ENCODE data around the gene MAST4. TPM values are rescaled to one million over a fixed set of nuclear protein-coding genes. Genes with fewer than 3 reads are reported as not detected.

The MAST4 gene
- total RNA-seq, 2 donors from 2014 or later = 9.5 to 20.8 TPM

- Histone ChIP-seq H3K4me3 (no peak overlapping the region), H3K4me1 (no peaks in the 10 kb centered on the region), H3K27ac (no peak overlapping the region), H3K9ac (ENCODE audit: low read depth in 2 of 2, low read length in 2 of 2) (no peak overlapping the region), H3K36me3 (no peaks in the 10 kb centered on the region), H3K27me3 (no peaks in the 10 kb centered on the region), H3K9me3 (no peaks in the 10 kb centered on the region)
- intact Hi-C loops (cut with DNase I) = no loop called here
- TF ChIP-seq, protein P1, sequence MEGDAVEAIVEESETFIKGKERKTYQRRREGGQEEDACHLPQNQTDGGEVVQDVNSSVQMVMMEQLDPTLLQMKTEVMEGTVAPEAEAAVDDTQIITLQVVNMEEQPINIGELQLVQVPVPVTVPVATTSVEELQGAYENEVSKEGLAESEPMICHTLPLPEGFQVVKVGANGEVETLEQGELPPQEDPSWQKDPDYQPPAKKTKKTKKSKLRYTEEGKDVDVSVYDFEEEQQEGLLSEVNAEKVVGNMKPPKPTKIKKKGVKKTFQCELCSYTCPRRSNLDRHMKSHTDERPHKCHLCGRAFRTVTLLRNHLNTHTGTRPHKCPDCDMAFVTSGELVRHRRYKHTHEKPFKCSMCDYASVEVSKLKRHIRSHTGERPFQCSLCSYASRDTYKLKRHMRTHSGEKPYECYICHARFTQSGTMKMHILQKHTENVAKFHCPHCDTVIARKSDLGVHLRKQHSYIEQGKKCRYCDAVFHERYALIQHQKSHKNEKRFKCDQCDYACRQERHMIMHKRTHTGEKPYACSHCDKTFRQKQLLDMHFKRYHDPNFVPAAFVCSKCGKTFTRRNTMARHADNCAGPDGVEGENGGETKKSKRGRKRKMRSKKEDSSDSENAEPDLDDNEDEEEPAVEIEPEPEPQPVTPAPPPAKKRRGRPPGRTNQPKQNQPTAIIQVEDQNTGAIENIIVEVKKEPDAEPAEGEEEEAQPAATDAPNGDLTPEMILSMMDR (IDR thresholded peaks at IDR 0.05) = no peak
- DNase-seq = no peak
These were observed 439.0 kb downstream of the MAST4 start for GRCh38 chr5:67035098-67035740.

GRCh38 chr5:67037171-67037570 lies 441.0 kb downstream of the MAST4 start:
- Histone ChIP-seq H3K4me1 (no peaks in the 10 kb centered on the region), H3K9me3 (no peaks in the 10 kb centered on the region), H3K36me3 (no peaks in the 10 kb centered on the region), H3K4me3 (no peak overlapping the region), H3K9ac (ENCODE audit: low read depth in 2 of 2, low read length in 2 of 2) (no peak overlapping the region), H3K27me3 (no peaks in the 10 kb centered on the region), H3K27ac (no peak overlapping the region)
- intact Hi-C loops (cut with DNase I) = no loop called here
- no peak for DNase-seq
- TF ChIP-seq, protein P1 (IDR thresholded peaks at IDR 0.05) = no peak

DNA sequence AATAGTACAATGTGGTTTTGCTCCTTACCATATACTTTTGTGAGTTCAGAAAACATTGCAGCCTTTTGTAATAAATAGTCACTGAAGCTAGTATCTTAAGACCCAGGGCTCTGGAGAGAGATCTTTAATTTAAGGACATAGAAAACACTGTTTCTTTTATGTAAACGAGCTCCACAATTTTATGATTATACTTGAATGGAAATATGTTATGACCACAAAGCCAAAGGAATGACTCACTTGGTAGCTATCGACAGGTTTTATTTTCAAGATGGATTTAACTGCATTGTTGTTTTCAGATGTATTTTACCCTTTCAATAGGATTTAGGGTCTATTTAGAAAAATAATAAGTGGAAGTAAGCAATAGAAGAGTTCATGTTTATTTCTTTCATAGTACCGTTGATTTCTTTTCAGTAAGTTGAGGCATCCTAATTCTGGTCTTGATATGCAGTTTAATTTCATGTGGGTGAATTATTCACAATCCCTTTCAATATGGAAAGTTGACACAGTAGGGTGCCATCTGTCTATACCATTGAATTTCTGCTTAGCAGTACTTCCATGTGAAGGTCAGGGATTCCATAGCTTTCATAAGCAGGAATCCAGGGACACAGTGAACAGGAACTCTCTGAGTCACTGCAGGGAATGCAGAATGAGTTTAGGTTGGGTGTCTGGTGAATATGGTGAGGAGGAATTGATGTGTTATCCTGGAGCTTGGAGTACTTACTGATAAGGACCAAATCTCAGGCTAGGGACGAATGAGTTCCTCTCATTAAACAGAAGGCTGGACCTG lies 442.8 kb downstream of the MAST4 start:
- Histone ChIP-seq H3K9ac (ENCODE audit: low read depth in 2 of 2, low read length in 2 of 2) (no peak overlapping the region), H3K27me3 (no peaks in the 10 kb centered on the region), H3K9me3 (no peaks in the 10 kb centered on the region), H3K36me3 (no peaks in the 10 kb centered on the region), H3K27ac (no peak overlapping the region), H3K4me3 (no peak overlapping the region), H3K4me1 (no peaks in the 10 kb centered on the region)
- DNase-seq = no peak
- intact Hi-C loops (cut with DNase I) = no loop called here
- TF ChIP-seq, protein P1 (IDR thresholded peaks at IDR 0.05) = no peak

- Histone ChIP-seq H3K9ac (ENCODE audit: low read depth in 2 of 2, low read length in 2 of 2) (no peak overlapping the region), H3K4me3 (no peak overlapping the region), H3K9me3 (no peaks in the 10 kb centered on the region), H3K27me3 (no peaks in the 10 kb centered on the region), H3K36me3 (no peaks in the 10 kb centered on the region), H3K4me1 (no peaks in the 10 kb centered on the region), H3K27ac (no peak overlapping the region)
- DNase-seq = no peak
- TF ChIP-seq, protein P1 (IDR thresholded peaks at IDR 0.05) = no peak
- intact Hi-C loops (cut with DNase I) = no loop called here
These were observed 446.2 kb downstream of the MAST4 start for GRCh38 chr5:67042176-67043003.

- intact Hi-C loops (cut with DNase I) = no loop called here
- H3K9ac ChIP-seq (ENCODE audit: low read depth in 2 of 2, low read length in 2 of 2) = no peak overlapping the region
- H3K9me3 ChIP-seq = no peaks in the 10 kb centered on the region
- TF ChIP-seq, protein P1 (IDR thresholded peaks at IDR 0.05) = no peak
- DNase-seq = no peak
- H3K36me3 ChIP-seq = no peaks in the 10 kb centered on the region
- H3K27ac ChIP-seq = no peak overlapping the region
- no peaks in the 10 kb centered on the region for H3K27me3 ChIP-seq
- no peak overlapping the region for H3K4me3 ChIP-seq
- H3K4me1 ChIP-seq = no peaks in the 10 kb centered on the region
These were observed 447.8 kb downstream of the MAST4 start for GRCh38 chr5:67043796-67044511.
